Small intestine (tissue), 7 donors: ENCODE results near the gene SNTN. TPM values are rescaled to one million over a fixed set of nuclear protein-coding genes. Genes with fewer than 3 reads are reported as not detected.

ENCODE experiments used
- DNase-seq, 2 donors: peaks; one replicate each; pipeline versions ENCODE4 v3.0.0 to v3.0.0-alpha.2; 2013
- FAIRE-seq: peaks from 2 replicates; lab custom pipeline; 2012; peaks lifted over from hg19 to GRCh38; lab: Jason Lieb, UNC
- H3K27ac ChIP-seq, 3 donors: one replicate each; pipeline ENCODE4 v1.5.1; 2013; ENCODE audit warnings: low read length in 2 of 3, mild to moderate bottlenecking in 2 of 3, control low read depth in 1 of 3, inconsistent platforms in 1 of 3, low read depth in 1 of 3, moderate library complexity in 1 of 3
- H3K27me3 ChIP-seq, 3 donors: one replicate each; pipeline ENCODE4 v1.6.1; 2013; ENCODE audit warnings: low read length in 3 of 3, inconsistent platforms in 1 of 3; ENCODE audit not compliant: control insufficient read depth in 3 of 3, insufficient read depth in 3 of 3
- H3K36me3 ChIP-seq, 3 donors: one replicate each; pipeline ENCODE4 v1.6.1; 2013; ENCODE audit warnings: low read length in 3 of 3, inconsistent platforms in 1 of 3, low read depth in 1 of 3, mild to moderate bottlenecking in 1 of 3, moderate library complexity in 1 of 3; ENCODE audit not compliant: control insufficient read depth in 3 of 3, insufficient read depth in 2 of 3
- H3K4me1 ChIP-seq, 3 donors: one replicate each; pipeline ENCODE4 v1.6.1; 2013; ENCODE audit warnings: low read length in 2 of 3, inconsistent platforms in 1 of 3, low read depth in 1 of 3, mild to moderate bottlenecking in 1 of 3, moderate library complexity in 1 of 3; ENCODE audit not compliant: control insufficient read depth in 3 of 3, insufficient read depth in 2 of 3
- H3K4me3 ChIP-seq, 3 donors: one replicate each; pipeline ENCODE4 v1.5.1; 2013; ENCODE audit warnings: low read length in 3 of 3, control low read depth in 1 of 3, inconsistent platforms in 1 of 3, low read depth in 1 of 3, mild to moderate bottlenecking in 1 of 3, moderate library complexity in 1 of 3
- H3K9me3 ChIP-seq, 2 donors: one replicate each; pipeline ENCODE4 v1.6.1; 2013; ENCODE audit warnings: low read depth in 1 of 2, low read length in 1 of 2; ENCODE audit not compliant: control insufficient read depth in 2 of 2, insufficient read depth in 1 of 2
- WGBS, 3 donors: extraction: QIAGEN DNeasy Blood & Tissue Kit; methylation state at CpG; one replicate each; pipeline ENCODE4 v1.1.7; 2013; 5-methylcytosine and 5-hydroxymethylcytosine counted together
- polyA plus RNA-seq, 4 donors: library from polyadenylated mRNA; stranded (reverse) in 3 of 4; unstranded in 1 of 4; fragments of 200-250 nt in 3 of 4; fragments of 120-200 nt in 1 of 4; gene quantifications; one replicate each; pipeline versions ENCODE4 v1.2.1 to v1.2.3, GENCODE V29; 2013
- donor health status: healthy with polysubstance abuse.
- donor health status: control.
- donor health status: control.
- donor health status: Bipolar disorder and iron deficiency.
- donor health status: healthy.

SNTN gene
- polyA plus RNA-seq, 4 donors = 0.04 to 0.09 TPM; not detected in 2

GRCh38 chr3:63684081-63684480 lies 31.6 kb downstream of the SNTN start:
- 64 to 73% (median 72%) methylated on average over 6 of the region's 6 CpGs for WGBS, 3 donors
- no peaks in the 10 kb centered on the region for H3K36me3 ChIP-seq
- no peaks in the 10 kb centered on the region for H3K4me1 ChIP-seq
- H3K27ac ChIP-seq = no peak overlapping the region
- no peak for FAIRE-seq
- no peak for DNase-seq
- H3K27me3 ChIP-seq = peaks cover 0 to 2% (median 0%) of the 10 kb centered on the region in 3 donors
- H3K4me3 ChIP-seq = no peak overlapping the region
- no peaks in the 10 kb centered on the region for H3K9me3 ChIP-seq

- H3K27me3 ChIP-seq = peaks cover 0 to 2% (median 0%) of the 10 kb centered on the region in 3 donors
- no peaks in the 10 kb centered on the region for H3K36me3 ChIP-seq
- DNase-seq = no peak
- H3K4me1 ChIP-seq = no peaks in the 10 kb centered on the region
- no peak overlapping the region for H3K4me3 ChIP-seq
- no peak for FAIRE-seq
- no peak overlapping the region for H3K27ac ChIP-seq
- 83 to 91% (median 86%) methylated on average over 2 of the region's 2 CpGs for WGBS, 3 donors
- H3K9me3 ChIP-seq = no peaks in the 10 kb centered on the region
Measured at GRCh38 chr3:63685340-63685739, 32.9 kb downstream of the SNTN start.

GRCh38 chr3:63687278-63688225 lies 35.1 kb downstream of the SNTN start:
- DNase-seq (no peak), FAIRE-seq (no peak)
- no peak overlapping the region for H3K27ac ChIP-seq
- 82 to 90% (median 87%) methylated on average over 9 of the region's 9 CpGs for WGBS, 3 donors
- no peaks in the 10 kb centered on the region for H3K36me3 ChIP-seq
- no peaks in the 10 kb centered on the region for H3K4me1 ChIP-seq
- H3K4me3 ChIP-seq = no peak overlapping the region
- H3K27me3 ChIP-seq = peaks cover 0 to 2% (median 0%) of the 10 kb centered on the region in 3 donors
- H3K9me3 ChIP-seq = no peaks in the 10 kb centered on the region

- FAIRE-seq = no peak
- DNase-seq = no peak
- Histone ChIP-seq H3K9me3 (peaks cover 0 to 6% of the 10 kb centered on the region in 2 donors), H3K4me3 (no peak overlapping the region), H3K27ac (no peak overlapping the region), H3K27me3 (peaks cover 0 to 2% (median 0%) of the 10 kb centered on the region in 3 donors), H3K36me3 (no peaks in the 10 kb centered on the region), H3K4me1 (no peaks in the 10 kb centered on the region)
- 52 to 82% (median 54%) methylated on average over 1 of the region's 1 CpG for WGBS, 3 donors
Measured at GRCh38 chr3:63689285-63689684, 36.8 kb downstream of the SNTN start.

GRCh38 chr3:63693351-63693750 lies 40.9 kb downstream of the SNTN start:
- no peaks in the 10 kb centered on the region for H3K4me1 ChIP-seq
- H3K27ac ChIP-seq = no peak overlapping the region
- H3K4me3 ChIP-seq = no peak overlapping the region
- no peaks in the 10 kb centered on the region for H3K27me3 ChIP-seq
- no peak for DNase-seq
- FAIRE-seq = no peak
- H3K9me3 ChIP-seq = peaks cover 0 to 6% of the 10 kb centered on the region in 2 donors
- no peaks in the 10 kb centered on the region for H3K36me3 ChIP-seq

- H3K36me3 ChIP-seq = no peaks in the 10 kb centered on the region
- no peaks in the 10 kb centered on the region for H3K4me1 ChIP-seq
- H3K27ac ChIP-seq = no peak overlapping the region
- no peak overlapping the region for H3K4me3 ChIP-seq
- H3K27me3 ChIP-seq = no peaks in the 10 kb centered on the region
- DNase-seq (no peak), FAIRE-seq (no peak)
- no peaks in the 10 kb centered on the region for H3K9me3 ChIP-seq
- 88 to 92% (median 90%) methylated on average over 4 of the region's 4 CpGs for WGBS, 3 donors
Measured at GRCh38 chr3:63705092-63705645, 52.7 kb downstream of the SNTN start.

- Histone ChIP-seq H3K27me3 (no peaks in the 10 kb centered on the region), H3K36me3 (no peaks in the 10 kb centered on the region), H3K4me3 (no peak overlapping the region), H3K27ac (no peak overlapping the region), H3K9me3 (no peaks in the 10 kb centered on the region), H3K4me1 (no peaks in the 10 kb centered on the region)
- no peak for FAIRE-seq
- no peak for DNase-seq
- WGBS, 3 donors = 70 to 80% (median 71%) methylated on average over 4 of the region's 4 CpGs
Measured at GRCh38 chr3:63706321-63707085, 54.0 kb downstream of the SNTN start.

GRCh38 chr3:63707731-63708130 lies 55.3 kb downstream of the SNTN start:
- H3K4me1 ChIP-seq = no peaks in the 10 kb centered on the region
- FAIRE-seq (no peak), DNase-seq (peak in 1 of 2 donors; percentile 10)
- H3K9me3 ChIP-seq = no peaks in the 10 kb centered on the region
- WGBS, 3 donors = 56 to 61% (median 57%) methylated on average over 1 of the region's 1 CpG
- no peak overlapping the region for H3K27ac ChIP-seq
- H3K36me3 ChIP-seq = no peaks in the 10 kb centered on the region
- H3K27me3 ChIP-seq = no peaks in the 10 kb centered on the region
- no peak overlapping the region for H3K4me3 ChIP-seq
